Kidney epithelial cell (primary cell): ENCODE measurements around the gene NDUFV1. TPM values are rescaled to one million over a fixed set of nuclear protein-coding genes. Genes with fewer than 3 reads are reported as not detected.
"Not testable (repeated sequence)": the region's sequence is repeated elsewhere in the genome, so short reads cannot be mapped to it uniquely, and the experiment has no call there.

Source experiments
- DNase-seq: peaks from one replicate; pipeline ENCODE4 v3.0.0-alpha.2; 2010; ENCODE audit warnings: low read depth
- H3K27me3 ChIP-seq: 2 replicates; pipeline ENCODE4 v1.6.0; 2011; ENCODE audit warnings: low read length; ENCODE audit not compliant: control insufficient read depth, insufficient read depth
- H3K36me3 ChIP-seq: 2 replicates; pipeline ENCODE4 v1.5.1; 2011; ENCODE audit warnings: low read length; ENCODE audit not compliant: control insufficient read depth, insufficient read depth
- H3K4me3 ChIP-seq: 2 replicates; pipeline ENCODE4 v1.5.1; 2011; ENCODE audit warnings: low read depth, mild to moderate bottlenecking, control low read depth, low read length
- total RNA-seq: library from RNA; depleted of rRNA; stranded (reverse); fragments of >200 nt; gene quantifications from 2 replicates; pipeline ENCODE4 v1.2.3, GENCODE V29; 2015
- TF ChIP-seq, protein P1 (sequence below): IDR thresholded peaks from 2 replicates; pipeline ENCODE4 v1.5.1; 2011; ENCODE audit warnings: mild to moderate bottlenecking, moderate library complexity, low read length, control low read depth, inconsistent platforms; ENCODE audit not compliant: insufficient read depth, poor library complexity, severe bottlenecking

The NDUFV1 gene
- total RNA-seq, 1 donor from 2014 or later = 262 TPM

DNA sequence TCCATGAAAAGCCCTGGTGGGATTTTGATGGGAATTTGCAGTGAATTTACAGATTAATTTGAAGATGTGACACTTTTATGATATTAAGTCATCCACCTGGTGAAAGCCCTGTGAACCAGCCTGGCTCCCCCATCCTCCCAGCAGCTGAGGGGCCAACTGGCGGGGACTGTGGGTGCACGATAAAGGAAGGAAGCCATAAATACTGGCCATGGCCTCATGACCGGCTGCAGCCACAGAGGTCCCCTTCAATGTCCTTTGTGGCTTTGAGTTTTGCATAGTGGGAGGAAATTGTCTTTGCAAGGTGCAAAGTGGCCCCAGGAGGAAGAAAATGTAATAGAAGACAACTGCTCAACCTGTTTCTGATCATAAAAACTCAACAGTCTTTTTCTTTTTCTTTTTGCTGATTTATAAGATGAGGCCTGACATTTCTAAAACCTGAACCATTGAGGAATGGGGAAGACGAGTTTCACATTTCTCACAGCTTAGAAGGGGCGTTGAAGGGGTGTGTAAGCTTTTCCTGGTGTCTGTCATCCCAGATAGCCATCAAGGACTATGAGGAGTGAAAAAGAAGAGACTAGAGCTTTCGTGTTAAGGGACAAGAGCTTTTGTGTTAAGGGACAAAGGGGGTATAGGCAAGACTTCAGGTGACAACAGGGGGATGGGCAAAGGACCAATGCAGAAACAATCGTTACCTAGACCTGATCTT, 6.3 kb upstream of the NDUFV1 start:
- no peak for DNase-seq
- H3K36me3 ChIP-seq = no peaks in the 10 kb centered on the region
- H3K27me3 ChIP-seq = no peaks in the 10 kb centered on the region
- TF ChIP-seq, protein P1, sequence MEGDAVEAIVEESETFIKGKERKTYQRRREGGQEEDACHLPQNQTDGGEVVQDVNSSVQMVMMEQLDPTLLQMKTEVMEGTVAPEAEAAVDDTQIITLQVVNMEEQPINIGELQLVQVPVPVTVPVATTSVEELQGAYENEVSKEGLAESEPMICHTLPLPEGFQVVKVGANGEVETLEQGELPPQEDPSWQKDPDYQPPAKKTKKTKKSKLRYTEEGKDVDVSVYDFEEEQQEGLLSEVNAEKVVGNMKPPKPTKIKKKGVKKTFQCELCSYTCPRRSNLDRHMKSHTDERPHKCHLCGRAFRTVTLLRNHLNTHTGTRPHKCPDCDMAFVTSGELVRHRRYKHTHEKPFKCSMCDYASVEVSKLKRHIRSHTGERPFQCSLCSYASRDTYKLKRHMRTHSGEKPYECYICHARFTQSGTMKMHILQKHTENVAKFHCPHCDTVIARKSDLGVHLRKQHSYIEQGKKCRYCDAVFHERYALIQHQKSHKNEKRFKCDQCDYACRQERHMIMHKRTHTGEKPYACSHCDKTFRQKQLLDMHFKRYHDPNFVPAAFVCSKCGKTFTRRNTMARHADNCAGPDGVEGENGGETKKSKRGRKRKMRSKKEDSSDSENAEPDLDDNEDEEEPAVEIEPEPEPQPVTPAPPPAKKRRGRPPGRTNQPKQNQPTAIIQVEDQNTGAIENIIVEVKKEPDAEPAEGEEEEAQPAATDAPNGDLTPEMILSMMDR = no peak
- H3K4me3 ChIP-seq = no peak overlapping the region

DNA sequence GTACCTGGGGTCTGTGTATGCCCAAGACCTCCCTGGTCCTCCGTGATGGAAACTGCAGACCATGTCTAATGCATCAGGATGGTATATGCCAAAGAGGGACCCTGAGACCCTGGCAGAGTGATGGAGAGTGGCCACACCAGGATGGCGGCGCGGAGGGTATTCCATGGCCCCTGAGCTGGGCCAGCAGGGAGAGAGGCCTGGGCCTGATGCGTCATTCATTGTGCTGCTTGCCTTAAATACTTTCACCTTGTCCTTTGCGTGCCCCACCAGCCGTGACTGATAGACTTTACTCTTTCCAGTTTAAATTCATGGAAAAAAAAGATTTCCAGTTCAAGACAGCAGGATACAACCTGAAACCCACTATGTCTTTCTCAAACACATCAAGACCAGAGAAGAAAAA, 5.6 kb upstream of the NDUFV1 start:
- TF ChIP-seq, protein P1 = no peak
- H3K27me3 ChIP-seq = no peaks in the 10 kb centered on the region

DNA sequence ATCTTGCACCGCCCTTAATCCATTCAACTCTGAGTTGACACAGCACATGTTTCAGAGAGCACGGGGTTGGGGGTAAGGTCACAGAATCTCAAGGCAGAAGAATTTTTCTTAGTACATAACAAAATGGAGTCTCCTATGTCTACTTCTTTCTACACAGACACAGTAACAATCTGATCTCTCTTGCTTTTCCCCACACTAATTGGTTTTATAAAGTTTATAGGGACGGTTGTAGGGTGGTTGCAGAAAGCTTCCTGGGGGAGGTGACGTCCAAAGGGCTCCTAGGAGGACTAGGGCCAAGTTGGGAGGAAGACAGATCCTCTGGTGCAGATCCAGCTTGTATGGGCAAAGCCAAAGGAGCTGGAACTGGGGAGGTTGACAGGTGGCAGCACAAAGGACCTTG, 2.6 kb upstream of the NDUFV1 start:
- not testable (repeated sequence) for H3K4me3 ChIP-seq, H3K27me3 ChIP-seq, DNase-seq, H3K36me3 ChIP-seq

More for the DNA sequence above, 5.6 kb upstream of the NDUFV1 start:
- Histone ChIP-seq H3K4me3 (no peak overlapping the region), H3K36me3 (no peaks in the 10 kb centered on the region)
- no peak for DNase-seq

DNA sequence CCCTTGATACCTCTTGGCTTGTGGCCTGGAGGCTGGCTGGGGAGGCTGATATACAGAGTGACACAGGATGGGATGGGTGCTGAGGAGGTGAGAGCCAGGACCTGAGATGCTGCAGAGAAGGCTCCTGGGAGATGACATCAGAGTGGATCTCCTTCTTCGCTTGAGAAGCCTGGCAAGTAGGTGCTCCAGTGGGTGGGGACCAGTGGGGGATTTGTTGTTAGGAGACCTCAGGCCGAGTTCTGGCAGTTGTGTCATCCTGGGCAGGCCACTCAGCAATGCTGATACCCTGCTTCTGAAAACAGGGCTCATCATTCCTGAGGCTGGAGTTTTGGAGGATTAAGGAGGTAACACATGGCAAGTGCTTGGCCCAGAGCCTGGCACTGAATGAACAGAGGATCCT, 1.9 kb upstream of the NDUFV1 start:
- Histone ChIP-seq H3K27me3 (no peaks in the 10 kb centered on the region), H3K4me3 (no peak overlapping the region), H3K36me3 (no peaks in the 10 kb centered on the region)
- TF ChIP-seq, protein P1 = no peak
- no peak for DNase-seq

DNA sequence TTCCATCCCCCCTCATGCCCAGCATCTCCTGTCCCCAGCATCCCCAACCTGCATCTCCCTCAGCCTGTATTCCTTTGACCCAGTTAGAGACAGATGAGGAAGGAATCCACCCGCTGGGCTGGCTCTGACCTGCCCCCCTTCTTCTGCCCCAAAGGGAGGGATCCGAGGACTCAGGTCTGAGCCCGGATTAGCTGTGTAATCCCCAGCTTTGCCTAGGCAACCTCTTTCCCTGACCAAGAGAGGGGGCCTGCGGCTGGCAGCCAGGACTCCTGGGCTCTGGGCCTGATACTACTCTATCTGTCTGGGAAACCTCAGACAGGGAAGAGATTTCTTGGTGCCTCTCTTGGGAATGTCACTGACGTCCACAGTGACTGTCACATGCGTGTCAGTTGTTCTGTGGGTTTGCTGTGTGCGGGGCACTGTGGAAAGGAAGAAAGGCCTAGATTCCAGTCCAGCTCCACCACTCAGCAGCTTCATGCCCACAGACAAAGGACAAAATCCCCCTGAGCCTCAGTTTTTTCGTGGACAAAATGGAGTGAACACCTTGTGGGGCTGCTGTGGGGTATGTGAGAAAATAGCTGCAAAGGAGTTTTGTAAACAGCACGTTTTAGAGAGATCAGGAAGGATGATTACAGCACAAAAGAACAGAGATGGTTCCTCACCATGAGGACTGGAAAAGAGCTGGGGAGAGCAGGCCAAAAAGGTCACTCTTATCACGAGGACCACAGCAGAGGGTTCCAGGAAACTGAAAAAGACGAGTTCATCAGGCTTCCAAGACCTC, 1.3 kb upstream of the NDUFV1 start:
- H3K27me3 ChIP-seq = no peaks in the 10 kb centered on the region
- TF ChIP-seq, protein P1 = no peak
- H3K4me3 ChIP-seq = no peak overlapping the region
- DNase-seq = no peak
- no peaks in the 10 kb centered on the region for H3K36me3 ChIP-seq

DNA sequence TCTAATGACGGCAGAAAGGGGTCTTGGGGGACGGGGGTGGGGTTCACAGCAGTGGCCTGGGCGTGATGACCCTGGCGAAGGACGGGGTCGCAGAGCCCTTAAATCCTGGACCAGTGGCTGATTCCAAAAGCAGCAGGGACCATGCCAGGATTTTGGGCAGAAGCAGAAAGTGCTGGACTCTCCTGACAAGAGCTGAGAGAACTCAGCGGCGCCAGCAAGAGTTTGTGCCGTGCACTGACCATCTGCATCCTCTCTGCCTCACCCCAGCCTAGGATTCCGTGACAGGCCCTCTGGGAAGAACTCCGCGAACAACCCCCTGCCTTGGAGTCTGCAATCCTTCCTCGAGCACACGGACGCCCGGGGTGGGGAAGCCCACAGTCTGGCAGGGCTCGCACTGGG, 644 bp upstream of the NDUFV1 start:
- Histone ChIP-seq H3K4me3 (peak overlapping the region; percentile 71), H3K36me3 (no peaks in the 10 kb centered on the region), H3K27me3 (no peaks in the 10 kb centered on the region)
- DNase-seq = no peak
- TF ChIP-seq, protein P1 = peak; percentile 2
